Naive thymus-derived CD8-positive, alpha-beta T cell (primary cell): Measurements from ENCODE around the gene OR5L2. TPM values are rescaled to one million over a fixed set of nuclear protein-coding genes. Genes with fewer than 3 reads are reported as not detected.
"Not testable (repeated sequence)": the region's sequence is repeated elsewhere in the genome, so short reads cannot be mapped to it uniquely, and the experiment has no call there.

Source experiments
- ATAC-seq, 2 donors: fragments of 150-1000 bp; cut with Tn5 transposase in 1 of 2; sonication (Bioruptor Pico), chemical (Tn5 transposase) in 1 of 2; 1 replicate in 1 of 2; 2 replicates in 1 of 2; pipeline ENCODE4 v1.10.0; 2021; ENCODE audit warnings: mild to moderate bottlenecking in 2 of 2, moderate library complexity in 2 of 2
- POLR2A ChIA-PET: fragments of 350-600 bp; sonication (Branson Sonifier 250); formaldehyde crosslinking; loops from one replicate; lab custom pipeline; 2021; ENCODE audit warnings: antibody characterized with exemption; lab: Charles Lee
- DNase-seq, 10 donors: peaks; one replicate each; pipeline versions ENCODE4 v3.0.0 to v3.0.0-alpha.2; 2020 to 2022
- H3K27ac Mint-ChIP-seq, 10 donors: one replicate each; pipeline ENCODE4 v1.8.0; 2020 to 2022; ENCODE audit warnings: mild to moderate bottlenecking in 10 of 10, mixed read lengths in 10 of 10, moderate library complexity in 4 of 10, inconsistent platforms in 1 of 10
- H3K27me3 Mint-ChIP-seq, 5 donors: one replicate each; pipeline ENCODE4 v1.8.0; 2021 to 2022; ENCODE audit warnings: mixed read lengths in 5 of 5
- H3K36me3 Mint-ChIP-seq, 3 donors: one replicate each; pipeline ENCODE4 v1.8.0; 2020 to 2022; ENCODE audit warnings: mixed read lengths in 3 of 3, mild to moderate bottlenecking in 2 of 3, inconsistent platforms in 1 of 3
- H3K4me1 Mint-ChIP-seq, 4 donors: one replicate each; pipeline ENCODE4 v1.8.0; 2021 to 2022; ENCODE audit warnings: mixed read lengths in 4 of 4
- H3K4me3 Mint-ChIP-seq, 10 donors: one replicate each; pipeline ENCODE4 v1.8.0; 2020 to 2022; ENCODE audit warnings: mild to moderate bottlenecking in 10 of 10, mixed read lengths in 10 of 10, moderate library complexity in 6 of 10, inconsistent platforms in 1 of 10
- H3K9me3 Mint-ChIP-seq, 9 donors: one replicate each; pipeline ENCODE4 v1.8.0; 2020 to 2022; ENCODE audit warnings: mixed read lengths in 9 of 9, mild to moderate bottlenecking in 3 of 9, inconsistent platforms in 1 of 9, moderate library complexity in 1 of 9
- polyA plus RNA-seq, 3 donors: library from polyadenylated mRNA; unstranded; fragments of 300-500 nt; fragmentation: Illumina TruSeq; gene quantifications; one replicate each; pipeline ENCODE4 v1.2.3, GENCODE V29; 2021
- total RNA-seq, 8 experiments: library from RNA in 2 of 8; stranded (reverse) in 2 of 8; gene quantifications; one replicate each; pipeline ENCODE4 v1.2.3 and lab custom pipeline; 2021 to 2026

The OR5L2 gene
- total RNA-seq = not detected
- polyA plus RNA-seq = not detected
- 0 reads per million in 6 experiments for total RNA-seq (lab: John Stamatoyannopoulos, UW)

- Mint-ChIP-seq H3K27me3 (no peaks in the 10 kb centered on the region), H3K36me3 (no peaks in the 10 kb centered on the region), H3K27ac (no peak within 1 kb of the TSS), H3K4me1 (no peaks in the 10 kb centered on the region), H3K9me3 (peaks cover 0 to 25% (median 8%) of the 10 kb centered on the region in 9 donors), H3K4me3 (no peak within 1 kb of the TSS)
- ATAC-seq = no peak
- POLR2A ChIA-PET = no interaction called here
- DNase-seq = no peak
These were observed at the start of gene OR5L2 for GRCh38 chr11:55826919-55827318. OR5L2 (plus strand) TSS chr11:55827219; CDS start chr11:55827219, 0 bp downstream.

GRCh38 chr11:55791606-55792005 lies 35.4 kb upstream of the OR5L2 start:
- peaks cover 7 to 29% (median 13%) of the 10 kb centered on the region in 9 donors for H3K9me3 Mint-ChIP-seq
- POLR2A ChIA-PET = no interaction called here
- no peak for DNase-seq
- H3K36me3 Mint-ChIP-seq = no peaks in the 10 kb centered on the region
- ATAC-seq = no peak
- no peak overlapping the region for H3K27ac Mint-ChIP-seq
- H3K27me3 Mint-ChIP-seq = no peaks in the 10 kb centered on the region
- H3K4me1 Mint-ChIP-seq = no peaks in the 10 kb centered on the region
- H3K4me3 Mint-ChIP-seq = no peak overlapping the region

- no peaks in the 10 kb centered on the region for H3K36me3 Mint-ChIP-seq
- POLR2A ChIA-PET = no interaction called here
- ATAC-seq = no peak
- peaks cover 5 to 18% (median 9%) of the 10 kb centered on the region in 9 donors for H3K9me3 Mint-ChIP-seq
- H3K27ac Mint-ChIP-seq = no peak overlapping the region
- no peak overlapping the region for H3K4me3 Mint-ChIP-seq
- H3K4me1 Mint-ChIP-seq = no peaks in the 10 kb centered on the region
- H3K27me3 Mint-ChIP-seq = no peaks in the 10 kb centered on the region
- no peak for DNase-seq
These were observed 33.7 kb upstream of the OR5L2 start for GRCh38 chr11:55793321-55793720.

- Mint-ChIP-seq H3K4me3 (no peak within 1 kb of the TSS), H3K27ac (no peak within 1 kb of the TSS)
- POLR2A ChIA-PET = no interaction called here
These were observed 31.8 kb upstream of the OR5L2 start, which contains the start of gene OR5D14 for GRCh38 chr11:55795256-55795655. OR5D14 (plus strand) TSS chr11:55795556; CDS start chr11:55795556, 0 bp downstream.

GRCh38 chr11:55806248-55806647 lies 20.8 kb upstream of the OR5L2 start:
- Mint-ChIP-seq H3K9me3 (peaks cover 0 to 54% (median 24%) of the 10 kb centered on the region in 9 donors), H3K36me3 (peaks cover 0 to 15% (median 0%) of the 10 kb centered on the region in 3 donors), H3K27me3 (no peaks in the 10 kb centered on the region), H3K4me3 (no peak overlapping the region), H3K4me1 (no peaks in the 10 kb centered on the region), H3K27ac (no peak overlapping the region)
- ATAC-seq (no peak), DNase-seq (no peak)
- POLR2A ChIA-PET = no interaction called here

More at GRCh38 chr11:55795256-55795655, 31.8 kb upstream of the OR5L2 start, which contains the start of gene OR5D14:
- no peaks in the 10 kb centered on the region for H3K36me3 Mint-ChIP-seq
- ATAC-seq (no peak), DNase-seq (no peak)
- H3K9me3 Mint-ChIP-seq = peaks cover 11 to 34% (median 19%) of the 10 kb centered on the region in 9 donors
- H3K27me3 Mint-ChIP-seq = no peaks in the 10 kb centered on the region
- no peaks in the 10 kb centered on the region for H3K4me1 Mint-ChIP-seq

- H3K9me3 Mint-ChIP-seq = peaks cover 8 to 42% (median 28%) of the 10 kb centered on the region in 9 donors
- no peaks in the 10 kb centered on the region for H3K4me1 Mint-ChIP-seq
- no peaks in the 10 kb centered on the region for H3K27me3 Mint-ChIP-seq
- H3K4me3 Mint-ChIP-seq = no peak within 1 kb of the TSS
- no peak for DNase-seq
- ATAC-seq = no peak
- H3K36me3 Mint-ChIP-seq = peaks cover 0 to 8% (median 0%) of the 10 kb centered on the region in 3 donors
- POLR2A ChIA-PET = no interaction called here
- H3K27ac Mint-ChIP-seq = no peak within 1 kb of the TSS
These were observed 16.0 kb upstream of the OR5L2 start, which contains the start of gene OR5L1 for GRCh38 chr11:55811067-55811466. OR5L1 (plus strand) TSS chr11:55811367; CDS start chr11:55811467, 100 bp downstream.

GRCh38 chr11:55819330-55819729 lies 7.7 kb upstream of the OR5L2 start, which contains the start of gene OR5D18:
OR5D18 (plus strand) TSS chr11:55819630; CDS start chr11:55819630, 0 bp downstream.
- POLR2A ChIA-PET = no interaction called here
- Mint-ChIP-seq H3K9me3 (peaks cover 8 to 38% (median 19%) of the 10 kb centered on the region in 9 donors), H3K4me3 (no peak within 1 kb of the TSS), H3K36me3 (peaks cover 0 to 9% (median 0%) of the 10 kb centered on the region in 3 donors), H3K27ac (no peak within 1 kb of the TSS), H3K27me3 (no peaks in the 10 kb centered on the region), H3K4me1 (peaks cover 0 to 3% (median 0%) of the 10 kb centered on the region in 4 donors)
- ATAC-seq (no peak), DNase-seq (no peak)

GRCh38 chr11:55838452-55838851 lies 11.4 kb downstream of the OR5L2 start, which contains the start of gene OR5D16:
OR5D16 (plus strand) TSS chr11:55838752; CDS start chr11:55838752, 0 bp downstream.
- no peaks in the 10 kb centered on the region for H3K27me3 Mint-ChIP-seq

GRCh38 chr11:55847453-55847852 lies 20.4 kb downstream of the OR5L2 start:
- ATAC-seq (no peak), DNase-seq (no peak)
- H3K4me3 Mint-ChIP-seq = no peak overlapping the region
- POLR2A ChIA-PET = no interaction called here
- no peaks in the 10 kb centered on the region for H3K27me3 Mint-ChIP-seq
- H3K4me1 Mint-ChIP-seq = no peaks in the 10 kb centered on the region
- H3K9me3 Mint-ChIP-seq = peaks cover 6 to 22% (median 17%) of the 10 kb centered on the region in 9 donors
- no peak overlapping the region for H3K27ac Mint-ChIP-seq
- H3K36me3 Mint-ChIP-seq = no peaks in the 10 kb centered on the region

More at GRCh38 chr11:55838452-55838851, 11.4 kb downstream of the OR5L2 start, which contains the start of gene OR5D16:
- Mint-ChIP-seq H3K4me3 (no peak within 1 kb of the TSS), H3K9me3 (peaks cover 7 to 38% (median 17%) of the 10 kb centered on the region in 9 donors), H3K27ac (no peak within 1 kb of the TSS), H3K4me1 (no peaks in the 10 kb centered on the region), H3K36me3 (no peaks in the 10 kb centered on the region)
- DNase-seq (no peak), ATAC-seq (no peak)
- POLR2A ChIA-PET = no interaction called here

- Mint-ChIP-seq H3K27ac (no peak overlapping the region), H3K4me1 (no peaks in the 10 kb centered on the region), H3K27me3 (no peaks in the 10 kb centered on the region), H3K4me3 (no peak overlapping the region), H3K9me3 (peaks cover 8 to 38% (median 21%) of the 10 kb centered on the region in 9 donors), H3K36me3 (no peaks in the 10 kb centered on the region)
- ATAC-seq (no peak), DNase-seq (no peak)
- POLR2A ChIA-PET = no interaction called here
These were observed 22.0 kb downstream of the OR5L2 start for GRCh38 chr11:55849037-55849436.

- H3K4me1 Mint-ChIP-seq = no peaks in the 10 kb centered on the region
These were observed 25.1 kb downstream of the OR5L2 start for GRCh38 chr11:55852141-55852540.

GRCh38 chr11:55854704-55855103 lies 27.7 kb downstream of the OR5L2 start:
- ATAC-seq (no peak), DNase-seq (no peak)
- no peak overlapping the region for H3K4me3 Mint-ChIP-seq
- no peak overlapping the region for H3K27ac Mint-ChIP-seq
- H3K27me3 Mint-ChIP-seq = no peaks in the 10 kb centered on the region
- peaks cover 8 to 46% (median 14%) of the 10 kb centered on the region in 9 donors for H3K9me3 Mint-ChIP-seq
- POLR2A ChIA-PET = no interaction called here
- H3K36me3 Mint-ChIP-seq = peaks cover 0 to 9% (median 0%) of the 10 kb centered on the region in 3 donors
- no peaks in the 10 kb centered on the region for H3K4me1 Mint-ChIP-seq

More at GRCh38 chr11:55852141-55852540, 25.1 kb downstream of the OR5L2 start:
- Mint-ChIP-seq H3K4me3 (no peak overlapping the region), H3K27ac (no peak overlapping the region), H3K27me3 (no peaks in the 10 kb centered on the region), H3K36me3 (peaks cover 0 to 4% (median 0%) of the 10 kb centered on the region in 3 donors), H3K9me3 (peaks cover 5 to 45% (median 14%) of the 10 kb centered on the region in 9 donors)
- ATAC-seq = no peak
- POLR2A ChIA-PET = no interaction called here
- DNase-seq = no peak

GRCh38 chr11:55867354-55867753 lies 40.3 kb downstream of the OR5L2 start:
- H3K9me3 Mint-ChIP-seq = peaks cover 4 to 25% (median 13%) of the 10 kb centered on the region in 9 donors
- DNase-seq, H3K36me3 Mint-ChIP-seq, H3K27me3 Mint-ChIP-seq, H3K27ac Mint-ChIP-seq, H3K4me1 Mint-ChIP-seq, POLR2A ChIA-PET, ATAC-seq, H3K4me3 Mint-ChIP-seq: not testable (repeated sequence)
